Muscle layer of colon (tissue), 2 donors: ENCODE results near the gene ACRBP.

Experiments used
- H3K27ac ChIP-seq: one replicate; pipeline ENCODE4 v1.7.0; 2013; ENCODE audit warnings: low read depth, mild to moderate bottlenecking, low read length, moderate library complexity
- H3K27me3 ChIP-seq, 2 donors: one replicate each; pipeline ENCODE4 v1.7.0; 2013; ENCODE audit warnings: low read length in 2 of 2, mild to moderate bottlenecking in 2 of 2; ENCODE audit not compliant: insufficient read depth in 2 of 2, control insufficient read depth in 1 of 2
- H3K36me3 ChIP-seq: one replicate; pipeline ENCODE4 v1.7.0; 2013; ENCODE audit warnings: mild to moderate bottlenecking, low read length; ENCODE audit not compliant: insufficient read depth
- H3K4me1 ChIP-seq: one replicate; pipeline ENCODE4 v1.7.0; 2013; ENCODE audit warnings: mild to moderate bottlenecking, low read length; ENCODE audit not compliant: insufficient read depth
- H3K4me3 ChIP-seq, 2 donors: one replicate each; pipeline ENCODE4 v1.7.0; 2013; ENCODE audit warnings: low read length in 2 of 2, low read depth in 1 of 2, mild to moderate bottlenecking in 1 of 2, moderate library complexity in 1 of 2
- H3K9ac ChIP-seq: one replicate; pipeline ENCODE4 v1.7.0; 2013; ENCODE audit warnings: low read length
- H3K9me3 ChIP-seq: one replicate; pipeline ENCODE4 v1.7.0; 2013; ENCODE audit warnings: mild to moderate bottlenecking, low read length
- donor health status: abdominal sarcoma.
- donor health status: Adenocarcinoma of cecum.

ACRBP gene

DNA sequence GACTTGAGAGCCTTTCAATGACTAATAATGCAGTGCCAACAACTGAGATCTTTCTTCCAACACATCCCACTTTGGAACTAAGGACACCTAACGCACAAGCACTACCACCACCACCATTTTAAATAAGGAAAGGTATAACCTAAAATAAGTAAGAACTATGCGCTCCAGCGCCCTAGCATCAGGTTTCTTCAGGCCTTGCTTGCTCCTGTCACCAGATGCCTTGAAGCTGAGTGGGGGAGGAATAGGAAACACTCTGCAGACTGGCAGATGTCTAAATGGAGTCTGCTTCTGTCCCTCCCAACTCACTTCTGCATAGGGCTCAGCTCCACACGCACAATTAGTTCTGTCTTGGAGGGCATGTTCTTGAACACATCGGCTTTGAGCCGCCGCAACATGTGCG lies 55.1 kb downstream of the ACRBP start:
- Histone ChIP-seq H3K27me3 (no peaks in the 10 kb centered on the region), H3K4me3 (no peak overlapping the region), H3K9ac (no peak overlapping the region), H3K27ac (no peak overlapping the region), H3K36me3 (peaks cover 79% of the 10 kb centered on the region), H3K4me1 (no peaks in the 10 kb centered on the region), H3K9me3 (no peaks in the 10 kb centered on the region)
